IMR-90 (cell line): ENCODE results near the gene NOS2. TPM values are rescaled to one million over a fixed set of nuclear protein-coding genes. Genes with fewer than 3 reads are reported as not detected.

Source experiments
- ATAC-seq: fragments of 200-7000 bp; cut with Tn5 transposase; 2 replicates; pipeline ENCODE4 v1.9.1; 2020; ENCODE audit warnings: low read depth, mild to moderate bottlenecking, moderate library complexity
- BruUV-seq: library from RNA; stranded (reverse); fragments of 400-500 nt; replicated peaks from 2 replicates; lab custom pipeline; 2021; lab: Mats Ljungman, UMichigan
- CTCF ChIA-PET: fragments of 300-600 bp; formaldehyde crosslinking; extraction: SDS; loops from one replicate; lab custom pipeline; 2021; ENCODE audit warnings: antibody characterized with exemption; lab: Yijun Ruan, JAX
- POLR2A ChIA-PET: fragments of 300-600 bp; sonication (Branson Sonifier 250); formaldehyde crosslinking; loops from one replicate; lab custom pipeline; 2022; ENCODE audit warnings: antibody characterized with exemption; ENCODE audit not compliant: unreplicated experiment; lab: Charles Lee
- DNase-seq: peaks from one replicate; pipeline ENCODE4 v3.0.0; 2013
- H2AFZ ChIP-seq: replicated peaks from 2 replicates; pipeline ENCODE3; 2013; ENCODE audit warnings: low read length, mild to moderate bottlenecking; ENCODE audit not compliant: poor library complexity
- H2AK5ac ChIP-seq: 2 replicates; pipeline ENCODE4 v1.6.1; 2013; ENCODE audit warnings: low read depth, low read length, inconsistent platforms
- H2AK9ac ChIP-seq: replicated peaks from 2 replicates; pipeline ENCODE3; 2013; ENCODE audit warnings: mild to moderate bottlenecking, low read depth, low read length, moderate library complexity; ENCODE audit not compliant: poor library complexity
- H2BK120ac ChIP-seq: 2 replicates; pipeline ENCODE4 v1.6.1; 2013; ENCODE audit warnings: low read depth, low read length, inconsistent platforms
- H2BK15ac ChIP-seq: 3 replicates; pipeline ENCODE4 v1.6.1; 2013; ENCODE audit warnings: low read depth, low read length, inconsistent platforms
- H2BK20ac ChIP-seq: 2 replicates; pipeline ENCODE4 v1.6.1; 2013; ENCODE audit warnings: low read depth, mild to moderate bottlenecking, inconsistent platforms, low read length, moderate library complexity
- H2BK5ac ChIP-seq: 2 replicates; pipeline ENCODE4 v1.6.1; 2013; ENCODE audit warnings: mild to moderate bottlenecking, low read depth, low read length, inconsistent platforms; ENCODE audit not compliant: poor library complexity, severe bottlenecking
- H3K14ac ChIP-seq: replicated peaks from 2 replicates; pipeline ENCODE4 v1.6.1; 2013; ENCODE audit warnings: low read depth, low read length, inconsistent platforms
- H3K18ac ChIP-seq: 2 replicates; pipeline ENCODE4 v1.6.1; 2013; ENCODE audit warnings: low read depth, low read length, control low read depth
- H3K23ac ChIP-seq: 2 replicates; pipeline ENCODE4 v1.6.1; 2013; ENCODE audit warnings: low read depth, low read length, inconsistent platforms
- H3K27ac ChIP-seq: 2 replicates; pipeline ENCODE4 v1.5.1; 2013; ENCODE audit warnings: mild to moderate bottlenecking, control low read depth, low read length; ENCODE audit not compliant: insufficient read depth
- H3K27me3 ChIP-seq: 2 replicates; pipeline ENCODE4 v1.6.1; 2013; ENCODE audit warnings: low read length; ENCODE audit not compliant: control insufficient read depth, insufficient read depth
- H3K36me3 ChIP-seq: 2 replicates; pipeline ENCODE4 v1.6.1; 2013; ENCODE audit warnings: low read length, mixed read lengths; ENCODE audit not compliant: control insufficient read depth, insufficient read depth
- H3K4ac ChIP-seq: 2 replicates; pipeline ENCODE4 v1.6.1; 2013; ENCODE audit warnings: low read depth, low read length, inconsistent platforms
- H3K4me1 ChIP-seq: 2 replicates; pipeline ENCODE4 v1.6.1; 2013; ENCODE audit warnings: low read length, mixed read lengths; ENCODE audit not compliant: control insufficient read depth, insufficient read depth
- H3K4me2 ChIP-seq: 2 replicates; pipeline ENCODE4 v1.6.1; 2013; ENCODE audit warnings: low read depth, mild to moderate bottlenecking, control low read depth, low read length, moderate library complexity
- H3K4me3 ChIP-seq: 2 replicates; pipeline ENCODE4 v1.5.1; 2013; ENCODE audit warnings: low read depth, mild to moderate bottlenecking, control low read depth, low read length, moderate library complexity; ENCODE audit not compliant: insufficient read depth
- H3K56ac ChIP-seq: 2 replicates; pipeline ENCODE4 v1.6.1; 2013; ENCODE audit warnings: low read length, inconsistent platforms; ENCODE audit not compliant: insufficient read depth; ENCODE audit errors: extremely low read depth
- H3K79me1 ChIP-seq, 2 experiments: 2 replicates each; pipeline ENCODE4 v1.6.1; 2013; ENCODE audit warnings: low read length in 2 of 2, inconsistent platforms in 1 of 2, low read depth in 1 of 2
- H3K9ac ChIP-seq: 2 replicates; pipeline ENCODE4 v1.6.1; 2013; ENCODE audit warnings: low read depth, low read length, control low read depth
- H3K9me1 ChIP-seq: 2 replicates; pipeline ENCODE4 v1.6.1; 2013; ENCODE audit warnings: low read length, inconsistent platforms; ENCODE audit not compliant: insufficient read depth
- H3K9me3 ChIP-seq: 2 replicates; pipeline ENCODE4 v1.6.1; 2013; ENCODE audit warnings: low read length; ENCODE audit not compliant: control insufficient read depth, insufficient read depth
- H4K20me1 ChIP-seq: 2 replicates; pipeline ENCODE4 v1.6.1; 2013; ENCODE audit warnings: low read length, inconsistent platforms; ENCODE audit not compliant: insufficient read depth
- H4K5ac ChIP-seq: 2 replicates; pipeline ENCODE4 v1.6.1; 2013; ENCODE audit warnings: mild to moderate bottlenecking, low read depth, low read length, control low read depth
- H4K8ac ChIP-seq, 2 experiments: 2 replicates each; pipeline ENCODE4 v1.6.1; 2013; ENCODE audit warnings: low read depth in 2 of 2, low read length in 2 of 2, control low read depth in 1 of 2, inconsistent platforms in 1 of 2
- H4K91ac ChIP-seq: 2 replicates; pipeline ENCODE4 v1.6.1; 2013; ENCODE audit warnings: low read depth, low read length, inconsistent platforms; ENCODE audit not compliant: insufficient read depth
- BHLHE40 ChIP-seq: fragments of 150-350 bp; IDR thresholded peaks from 2 replicates; pipeline ENCODE4 v1.6.1; 2016; ENCODE audit warnings: mild to moderate bottlenecking, low read depth, low read length
- CEBPB ChIP-seq: IDR thresholded peaks from 2 replicates; pipeline ENCODE4 v1.6.1; 2012; ENCODE audit warnings: low read depth, low read length, improper control_type of control experiment
- CHD1 ChIP-seq: IDR thresholded peaks from 2 replicates; pipeline ENCODE4 v1.6.1; 2012; ENCODE audit warnings: low read depth, low read length, improper control_type of control experiment
- ELK1 ChIP-seq: fragments of 150-350 bp; IDR thresholded peaks from 2 replicates; pipeline ENCODE4 v1.6.1; 2016; ENCODE audit warnings: low read depth, mild to moderate bottlenecking, low read length, moderate library complexity, borderline replicate concordance
- FOS ChIP-seq: fragments of 150-350 bp; IDR thresholded peaks from 2 replicates; pipeline ENCODE4 v1.6.1; 2016; ENCODE audit warnings: low read depth, low read length
- MAZ ChIP-seq: IDR thresholded peaks from 2 replicates; pipeline ENCODE4 v1.6.1; 2012; ENCODE audit warnings: low read depth, mild to moderate bottlenecking, low read length, improper control_type of control experiment, moderate library complexity, borderline replicate concordance
- POLR2A ChIP-seq: IDR thresholded peaks from 2 replicates; pipeline ENCODE4 v1.6.1; 2012; ENCODE audit warnings: mild to moderate bottlenecking, low read depth, low read length
- RCOR1 ChIP-seq: IDR thresholded peaks from 2 replicates; pipeline ENCODE4 v1.6.1; 2012; ENCODE audit warnings: mild to moderate bottlenecking, low read length, improper control_type of control experiment; ENCODE audit not compliant: insufficient replicate concordance
- SMC3 ChIP-seq: fragments of 150-350 bp; IDR thresholded peaks from 2 replicates; pipeline ENCODE4 v1.6.1; 2016; ENCODE audit warnings: low read depth, mild to moderate bottlenecking, antibody characterized with exemption, low read length, moderate library complexity
- USF2 ChIP-seq: fragments of 150-350 bp; IDR thresholded peaks from 2 replicates; pipeline ENCODE4 v1.6.1; 2017; ENCODE audit warnings: mild to moderate bottlenecking, antibody characterized with exemption, low read length, low read depth
- WGBS, 2 experiments: methylation state at CpG; one replicate each; pipeline versions ENCODE4 v1.1.5 to v1.1.7; 2013; ENCODE audit warnings: missing lambda C conversion rate in 2 of 2; ENCODE audit not compliant: insufficient read length in 1 of 2; ENCODE audit errors: extremely low coverage in 2 of 2; 5-methylcytosine and 5-hydroxymethylcytosine counted together
- dilution Hi-C: fragments of 300-500 bp; cut with HindIII; formaldehyde crosslinking; loops from one replicate; pipeline ENCODE4 v1.14.3; 2018; ENCODE audit warnings: low sequenced_read_pairs; ENCODE audit not compliant: unreplicated experiment
- in situ Hi-C: fragments of 300-500 bp; cut with MboI; formaldehyde crosslinking; loops from 3 replicates; pipeline ENCODE4 v1.14.3; 2019; ENCODE audit warnings: low sequenced_read_pairs, inconsistent platforms, mixed read lengths
- intact Hi-C: fragments of 100-400 bp; cut with micrococcal nuclease; formaldehyde crosslinking; loops from 2 replicates; pipeline ENCODE4 v1.10.0; 2022
- polyA plus RNA-seq, 3 experiments: library from polyadenylated mRNA; depleted of rRNA; stranded (reverse); fragments of >200 nt; gene quantifications; 2 replicates each; pipeline ENCODE4 v1.2.3, GENCODE V29; 2012; ENCODE audit warnings: low replicate concordance in 1 of 3
- total RNA-seq: library from RNA; depleted of rRNA; stranded (reverse); fragments of >200 nt; gene quantifications from 2 replicates; pipeline ENCODE4 v1.2.3, GENCODE V29; 2012

Gene NOS2
- total and polyA plus RNA-seq, 2 of the 4 experiments (the other 2 are of a cell fraction), result under 0.01 TPM; not detected in 1

DNA sequence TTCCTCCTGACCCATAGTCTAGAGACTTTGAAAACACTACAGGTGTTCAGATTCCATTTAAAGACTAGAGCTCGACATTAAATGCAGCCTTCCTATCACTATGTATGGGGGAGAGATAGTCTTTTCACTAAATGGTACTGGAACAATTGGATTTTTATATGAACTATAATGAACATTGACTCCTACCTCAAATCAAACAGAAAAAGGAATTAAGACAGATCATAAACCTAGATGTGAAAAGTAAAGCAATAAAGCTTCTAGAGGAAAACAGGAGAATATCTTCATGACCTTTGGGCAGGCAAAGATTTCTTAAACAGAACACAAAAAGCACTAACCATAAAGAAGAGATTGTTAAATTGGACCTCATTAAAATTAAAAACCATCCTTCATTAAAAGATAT, 18.8 kb upstream of the NOS2 start:
- Histone ChIP-seq H3K9me1 (no peaks in the 10 kb centered on the region), H3K14ac (no peak overlapping the region), H4K5ac (no peak overlapping the region), H3K79me1 (no peaks in the 10 kb centered on the region), H2BK15ac (no peak overlapping the region), H2BK5ac (no peak overlapping the region), H3K23ac (no peak overlapping the region), H3K27ac (no peak overlapping the region), H3K18ac (no peak overlapping the region), H4K8ac (no peak overlapping the region), H2BK120ac (no peak overlapping the region), H3K4ac (no peak overlapping the region), H4K20me1 (no peaks in the 10 kb centered on the region), H3K56ac (no peak overlapping the region), H3K4me2 (no peak overlapping the region), H2AFZ (no peak overlapping the region), H2AK5ac (no peak overlapping the region), H3K9ac (no peak overlapping the region), H3K9me3 (peaks cover 4% of the 10 kb centered on the region; the same call in 1 of the 2 replicates), H3K36me3 (no peaks in the 10 kb centered on the region), H4K91ac (no peak overlapping the region), H3K4me1 (no peaks in the 10 kb centered on the region), H3K27me3 (peaks cover 4% of the 10 kb centered on the region), H3K4me3 (no peak overlapping the region), H2AK9ac (no peak overlapping the region), H2BK20ac (no peak overlapping the region)
- dilution Hi-C loops (no loop called here), intact Hi-C loops (no loop called here), in situ Hi-C loops (no loop called here)
- WGBS, 2 experiments, result no CpG with 5 or more reads among the region's 1 CpG
- no peak for TF ChIP-seq SMC3
- no peak for TF ChIP-seq FOS
- no peak for TF ChIP-seq USF2
- no peak for TF ChIP-seq MAZ
- no peak for TF ChIP-seq RCOR1
- no peak for TF ChIP-seq ELK1
- no peak for TF ChIP-seq BHLHE40
- TF ChIP-seq POLR2A, result no peak
- TF ChIP-seq CHD1, result no peak
- TF ChIP-seq CEBPB, result no peak
- no peak for DNase-seq
- CTCF ChIA-PET, result no interaction called here
- ATAC-seq, result no peak
- POLR2A ChIA-PET, result no interaction called here
- BruUV-seq, result no TSS peak
